HCT116 (cell line): ENCODE data around the gene MMD. TPM values are rescaled to one million over a fixed set of nuclear protein-coding genes. Genes with fewer than 3 reads are reported as not detected.

ENCODE experiments used
- ATAC-seq: fragments of 200-7000 bp; cut with Tn5 transposase; 2 replicates; pipeline ENCODE4 v1.9.1; 2020; ENCODE audit warnings: mild to moderate bottlenecking, moderate library complexity
- BruUV-seq: library from RNA; stranded (reverse); fragments of 400-500 nt; replicated peaks from 2 replicates; lab custom pipeline; 2021; lab: Mats Ljungman, UMichigan
- CTCF ChIA-PET: fragments of 300-600 bp; sonication (Branson Sonifier 250); formaldehyde crosslinking; loops from one replicate; lab custom pipeline; 2021; ENCODE audit warnings: antibody characterized with exemption; lab: Charles Lee
- POLR2A ChIA-PET: fragments of 300-600, 350-600 bp; sonication (Branson Sonifier 250); formaldehyde crosslinking; loops from one replicate; lab custom pipeline; 2021; ENCODE audit warnings: antibody characterized with exemption; lab: Charles Lee
- RAD21 ChIA-PET, 2 experiments: fragments of 300-600 bp; sonication (Branson Sonifier 250); formaldehyde crosslinking; loops; one replicate each; lab custom pipeline; 2023; ENCODE audit warnings: low total read pairs in 2 of 2; ENCODE audit not compliant: uncharacterized antibody in 2 of 2, unreplicated experiment in 2 of 2, low non-redundant PET in 1 of 2; lab: Charles Lee
- DNase-seq: peaks from one replicate; pipeline ENCODE4 v3.0.0-alpha.2; 2010; ENCODE audit warnings: low read depth, low spot score
- H2AFZ ChIP-seq: fragments of 200-600 bp; shearing (Covaris generic), sonication (generic); 2 replicates; pipeline ENCODE4 v1.6.1; 2017; ENCODE audit warnings: low read depth, mixed run types, mixed read lengths, antibody characterized with exemption, low read length; ENCODE audit not compliant: poor library complexity, severe bottlenecking
- H3K27ac ChIP-seq: 2 replicates; pipeline ENCODE4 v1.5.1; 2012; ENCODE audit warnings: low read depth, low read length
- H3K27me3 ChIP-seq: fragments of 200-600 bp; sonication (generic); 2 replicates; pipeline ENCODE4 v1.6.1; 2016; ENCODE audit warnings: mixed run types, low read length, mixed read lengths; ENCODE audit not compliant: insufficient read depth
- H3K36me3 ChIP-seq, 2 experiments: fragments of 200-500 bp in 1 of 2; fragments of 200-600 bp in 1 of 2; sonication (Bioruptor generic) in 1 of 2; sonication (generic) in 1 of 2; 2 replicates each; pipeline versions ENCODE4 v1.5.1 to v1.6.1; 2014 to 2016; ENCODE audit warnings: low read length in 2 of 2, inconsistent platforms in 1 of 2, mixed read lengths in 1 of 2, mixed run types in 1 of 2; ENCODE audit not compliant: insufficient read depth in 2 of 2, control insufficient read depth in 1 of 2
- H3K4me1 ChIP-seq, 2 experiments: fragments of 200-600 bp in 1 of 2; sonication (generic) in 1 of 2; 2 replicates each; pipeline versions ENCODE4 v1.5.1 to v1.6.1; 2012 to 2017; ENCODE audit warnings: low read length in 2 of 2, inconsistent platforms in 1 of 2, mild to moderate bottlenecking in 1 of 2, mixed read lengths in 1 of 2, mixed run types in 1 of 2, moderate library complexity in 1 of 2; ENCODE audit not compliant: insufficient read depth in 2 of 2, control insufficient read depth in 1 of 2
- H3K4me2 ChIP-seq: fragments of 200-600 bp; sonication (generic); 2 replicates; pipeline ENCODE4 v1.6.1; 2017; ENCODE audit warnings: mixed run types, low read length, mixed read lengths
- H3K4me3 ChIP-seq, 2 experiments: fragments of 200-600 bp in 1 of 2; sonication (generic) in 1 of 2; replicated peaks in 1 of 2; 2 replicates each; pipeline ENCODE4 v1.5.1; 2011 to 2016; ENCODE audit warnings: low read length in 2 of 2, control low read depth in 1 of 2, low read depth in 1 of 2, mild to moderate bottlenecking in 1 of 2, mixed read lengths in 1 of 2, mixed run types in 1 of 2
- H3K79me2 ChIP-seq: fragments of 200-600 bp; sonication (generic); 2 replicates; pipeline ENCODE4 v1.6.1; 2017; ENCODE audit warnings: mild to moderate bottlenecking, mixed run types, low read length, moderate library complexity, mixed read lengths; ENCODE audit not compliant: insufficient read depth
- H3K9ac ChIP-seq: fragments of 200-600 bp; sonication (generic); 2 replicates; pipeline ENCODE4 v1.6.1; 2016; ENCODE audit warnings: low read length, mixed read lengths
- H3K9me2 ChIP-seq: fragments of 200-600 bp; sonication (generic), shearing (Covaris generic); 2 replicates; pipeline ENCODE4 v1.6.1; 2017; ENCODE audit warnings: mixed run types, mild to moderate bottlenecking, moderate library complexity; ENCODE audit not compliant: insufficient read depth
- H3K9me3 ChIP-seq, 2 experiments: fragments of 200-500 bp in 1 of 2; fragments of 200-600 bp in 1 of 2; sonication (Bioruptor generic) in 1 of 2; sonication (generic) in 1 of 2; 2 replicates each; pipeline ENCODE4 v1.6.1; 2014 to 2017; ENCODE audit warnings: low read length in 2 of 2, mixed read lengths in 2 of 2, inconsistent platforms in 1 of 2, low read depth in 1 of 2, mild to moderate bottlenecking in 1 of 2, mixed run types in 1 of 2, moderate library complexity in 1 of 2; ENCODE audit not compliant: control insufficient read depth in 1 of 2, insufficient read depth in 1 of 2
- H4K20me1 ChIP-seq: fragments of 200-600 bp; sonication (generic), shearing (Covaris generic); 2 replicates; pipeline ENCODE4 v1.6.1; 2017; ENCODE audit warnings: mixed run types, mild to moderate bottlenecking, moderate library complexity; ENCODE audit not compliant: insufficient read depth
- CEBPB ChIP-seq: IDR thresholded peaks from 2 replicates; pipeline ENCODE4 v1.6.1; 2012; ENCODE audit warnings: low read depth
- EGR1 ChIP-seq: IDR thresholded peaks from 2 replicates; pipeline ENCODE4 v1.6.1; 2012; ENCODE audit warnings: low read depth
- ELF1 ChIP-seq: IDR thresholded peaks from 2 replicates; pipeline ENCODE4 v1.6.1; 2012; ENCODE audit warnings: low read depth, borderline replicate concordance
- EZH2phosphoT487 ChIP-seq: fragments of 200-600 bp; IDR thresholded peaks from 2 replicates; pipeline ENCODE4 v1.6.1; 2018; ENCODE audit warnings: antibody characterized with exemption, borderline replicate concordance
- FOSL1 ChIP-seq: IDR thresholded peaks from 2 replicates; pipeline ENCODE4 v1.6.1; 2012; ENCODE audit warnings: low read depth
- POLR2A ChIP-seq: IDR thresholded peaks from 2 replicates; pipeline ENCODE4 v1.7.0; 2011; ENCODE audit warnings: borderline replicate concordance; ENCODE audit not compliant: insufficient read depth, insufficient read length; ENCODE audit errors: extremely low read depth
- SIN3A ChIP-seq: IDR thresholded peaks from 2 replicates; pipeline ENCODE4 v1.6.1; 2012; ENCODE audit warnings: low read depth
- SRF ChIP-seq: IDR thresholded peaks from 2 replicates; pipeline ENCODE4 v1.6.1; 2012; ENCODE audit warnings: low read depth
- TCF7L2 ChIP-seq: IDR thresholded peaks from 2 replicates; pipeline ENCODE4 v1.7.0; 2011; ENCODE audit warnings: borderline replicate concordance, inconsistent platforms; ENCODE audit not compliant: insufficient read depth, insufficient read length; ENCODE audit errors: extremely low read depth
- YY1 ChIP-seq: IDR thresholded peaks from 2 replicates; pipeline ENCODE4 v1.6.1; 2011; ENCODE audit warnings: low read length, low read depth, moderate library complexity, mild to moderate bottlenecking; ENCODE audit not compliant: insufficient replicate concordance; ENCODE audit errors: extremely low read depth
- ZBTB33 ChIP-seq: IDR thresholded peaks from 2 replicates; pipeline ENCODE4 v1.6.1; 2011; ENCODE audit warnings: mild to moderate bottlenecking, low read length, moderate library complexity; ENCODE audit not compliant: insufficient replicate concordance; ENCODE audit errors: extremely low read depth
- ZFX ChIP-seq: fragments of 450-650 bp; IDR thresholded peaks from 2 replicates; pipeline ENCODE4 v1.6.1; 2017
- intact Hi-C: fragments of 100-400 bp; cut with micrococcal nuclease; formaldehyde crosslinking; loops from 2 replicates; pipeline ENCODE4 v1.10.0; 2022
- total RNA-seq: library from RNA; stranded (reverse); gene quantifications from one replicate; pipeline ENCODE4 v1.2.1, GENCODE V29; 2021; ENCODE audit not compliant: unreplicated experiment
- TF ChIP-seq, protein P1 (sequence below), 3 experiments: fragments of 200-600 bp in 1 of 3; sonication (generic) in 1 of 3; IDR thresholded peaks in 2 of 3; conservative IDR thresholded peaks in 1 of 3; 2 replicates each; pipeline ENCODE4 v1.5.1; 2012 to 2017; ENCODE audit warnings: low read depth in 2 of 3, low read length in 2 of 3, antibody characterized with exemption in 1 of 3, borderline replicate concordance in 1 of 3, control low read depth in 1 of 3, mild to moderate bottlenecking in 1 of 3, mixed read lengths in 1 of 3, mixed run types in 1 of 3, moderate library complexity in 1 of 3; ENCODE audit not compliant: insufficient read depth in 1 of 3

MMD gene
- total RNA-seq, 1 experiment from 2014 or later, result 21.3 TPM

GRCh38 chr17:55347341-55347740 is 74.3 kb downstream of the MMD start (continued):
- TF ChIP-seq, protein P1, sequence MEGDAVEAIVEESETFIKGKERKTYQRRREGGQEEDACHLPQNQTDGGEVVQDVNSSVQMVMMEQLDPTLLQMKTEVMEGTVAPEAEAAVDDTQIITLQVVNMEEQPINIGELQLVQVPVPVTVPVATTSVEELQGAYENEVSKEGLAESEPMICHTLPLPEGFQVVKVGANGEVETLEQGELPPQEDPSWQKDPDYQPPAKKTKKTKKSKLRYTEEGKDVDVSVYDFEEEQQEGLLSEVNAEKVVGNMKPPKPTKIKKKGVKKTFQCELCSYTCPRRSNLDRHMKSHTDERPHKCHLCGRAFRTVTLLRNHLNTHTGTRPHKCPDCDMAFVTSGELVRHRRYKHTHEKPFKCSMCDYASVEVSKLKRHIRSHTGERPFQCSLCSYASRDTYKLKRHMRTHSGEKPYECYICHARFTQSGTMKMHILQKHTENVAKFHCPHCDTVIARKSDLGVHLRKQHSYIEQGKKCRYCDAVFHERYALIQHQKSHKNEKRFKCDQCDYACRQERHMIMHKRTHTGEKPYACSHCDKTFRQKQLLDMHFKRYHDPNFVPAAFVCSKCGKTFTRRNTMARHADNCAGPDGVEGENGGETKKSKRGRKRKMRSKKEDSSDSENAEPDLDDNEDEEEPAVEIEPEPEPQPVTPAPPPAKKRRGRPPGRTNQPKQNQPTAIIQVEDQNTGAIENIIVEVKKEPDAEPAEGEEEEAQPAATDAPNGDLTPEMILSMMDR (IDR thresholded peaks at IDR 0.05 in 2 of 3, conservative IDR thresholded peaks at IDR 0.05 in 1 of 3; ENCODE audit: borderline replicate concordance in 1 of 3, insufficient read depth in 1 of 3, low read depth in 2 of 3, low read length in 2 of 3), result no peak
- TF ChIP-seq EGR1, result no peak
- TF ChIP-seq ZFX, result no peak
- no peak for TF ChIP-seq CEBPB
- TF ChIP-seq SIN3A, result no peak
- TF ChIP-seq FOSL1, result no peak
- no peak for TF ChIP-seq SRF

GRCh38 chr17:55346658-55347057 is 75.0 kb downstream of the MMD start:
- RAD21 ChIA-PET, result no interaction called here
- ATAC-seq, result no peak

More at GRCh38 chr17:55346658-55347057, 75.0 kb downstream of the MMD start:
- no peak overlapping the region for H3K4me2 ChIP-seq
- H3K4me3 ChIP-seq, result no peak overlapping the region
- no peak overlapping the region for H3K9ac ChIP-seq
- POLR2A ChIA-PET, result no interaction called here
- H3K36me3 ChIP-seq, result no peaks in the 10 kb centered on the region
- TF ChIP-seq ELF1, result no peak
- TF ChIP-seq TCF7L2, result no peak
- no peak for TF ChIP-seq ZFX
- TF ChIP-seq POLR2A, result no peak
- no peak for TF ChIP-seq ZBTB33
- TF ChIP-seq EZH2phosphoT487, result no peak
- TF ChIP-seq SRF, result no peak
- TF ChIP-seq YY1, result no peak
- no TSS peak for BruUV-seq
- H3K27me3 ChIP-seq, result no peaks in the 10 kb centered on the region
- no peaks in the 10 kb centered on the region for H3K79me2 ChIP-seq
- no peak for DNase-seq
- intact Hi-C loops, result no loop called here
- H3K27ac ChIP-seq, result no peak overlapping the region
- CTCF ChIA-PET, result interaction anchor here (3.2 to 4.0 kb wide), 2 partner anchors 10 to 354 kb away, joined by 23 to 67 read pairs; no protein-coding TSS in a partner anchor
- no peaks in the 10 kb centered on the region for H3K9me2 ChIP-seq
- H4K20me1 ChIP-seq, result no peaks in the 10 kb centered on the region
- no peaks in the 10 kb centered on the region for H3K4me1 ChIP-seq
- H2AFZ ChIP-seq, result no peak overlapping the region
- H3K9me3 ChIP-seq, result no peaks in the 10 kb centered on the region
